Measurements from ENCODE around the gene SELENOT. TPM values are rescaled to one million over a fixed set of nuclear protein-coding genes. Genes with fewer than 3 reads are reported as not detected.

SELENOT gene
- total and polyA plus RNA-seq, 2 of the 8 experiments (the other 6 are each of a cell fraction or from before 2014, with no cell fraction given) = 79.0 to 290 TPM

- TF ChIP-seq CHD7 (IDR thresholded peaks at IDR 0.05; ENCODE audit: insufficient replicate concordance, low read length) = no peak
- TF ChIP-seq KDM5A (IDR thresholded peaks at IDR 0.05; ENCODE audit: low read length) = no peak
- TF ChIP-seq HDAC2 (IDR thresholded peaks at IDR 0.05; ENCODE audit: borderline replicate concordance in 1 of 2, low read depth in 2 of 2, low read length in 2 of 2) = no peak
- no peak for TF ChIP-seq SRF (IDR thresholded peaks at IDR 0.05; ENCODE audit: low read depth, low read length)
- no peak for TF ChIP-seq EGR1 (IDR thresholded peaks at IDR 0.05; ENCODE audit: borderline replicate concordance, low read depth, low read length)
- TF ChIP-seq E2F6 (IDR thresholded peaks at IDR 0.05) = no peak
- no peak for TF ChIP-seq TAF1 (IDR thresholded peaks at IDR 0.05; ENCODE audit: low read depth, low read length)
- TF ChIP-seq ASH2L (IDR thresholded peaks at IDR 0.05; ENCODE audit: low read length) = no peak
- no peak for TF ChIP-seq FOSL1 (IDR thresholded peaks at IDR 0.05; ENCODE audit: insufficient read depth, low read depth, low read length)
- TF ChIP-seq NRF1 (IDR thresholded peaks at IDR 0.05; ENCODE audit: low read depth, low read length) = no peak
These were observed 20.5 kb upstream of the SELENOT start (continued) for GRCh38 chr3:150582620-150583019.
